Panc1 (cell line): ENCODE measurements around the gene ERMAP. TPM values are rescaled to one million over a fixed set of nuclear protein-coding genes. Genes with fewer than 3 reads are reported as not detected.
A peak's percentile ranks its signal among the peaks of the same experiment; 100 is the strongest.

ENCODE experiments used
- ATAC-seq: fragments of 200-7000 bp; cut with Tn5 transposase; 2 replicates; pipeline ENCODE4 v1.9.1; 2020; ENCODE audit warnings: mild to moderate bottlenecking, moderate library complexity
- BruUV-seq: library from RNA; stranded (reverse); fragments of 400-500 nt; replicated peaks from 2 replicates; lab custom pipeline; 2021; lab: Mats Ljungman, UMichigan
- CTCF ChIA-PET: fragments of 300-600 bp; sonication (Branson Sonifier 250); formaldehyde crosslinking; loops from one replicate; lab custom pipeline; 2022; ENCODE audit warnings: antibody characterized with exemption; lab: Charles Lee
- POLR2A ChIA-PET: fragments of 300-600 bp; sonication (Branson Sonifier 250); formaldehyde crosslinking; loops from one replicate; lab custom pipeline; 2022; ENCODE audit warnings: antibody characterized with exemption; lab: Charles Lee
- DNase-seq: peaks from one replicate; pipeline ENCODE4 v3.0.0-alpha.2; 2010; ENCODE audit warnings: low read depth, low spot score
- H3K27ac ChIP-seq: 2 replicates; pipeline ENCODE4 v1.5.1; 2011; ENCODE audit warnings: mild to moderate bottlenecking, low read length, inconsistent platforms
- H3K27me3 ChIP-seq: fragments of 200-500 bp; sonication (Bioruptor generic); 2 replicates; pipeline ENCODE4 v1.6.0; 2014; ENCODE audit warnings: low read length, inconsistent platforms; ENCODE audit not compliant: control insufficient read depth, insufficient read depth
- H3K36me3 ChIP-seq: fragments of 200-500 bp; sonication (Bioruptor generic); 2 replicates; pipeline ENCODE4 v1.5.1; 2014; ENCODE audit warnings: inconsistent platforms, mild to moderate bottlenecking, low read length, moderate library complexity; ENCODE audit not compliant: control insufficient read depth, insufficient read depth
- H3K4me1 ChIP-seq: 2 replicates; pipeline ENCODE4 v1.5.1; 2011; ENCODE audit warnings: inconsistent platforms, mild to moderate bottlenecking, low read length, moderate library complexity; ENCODE audit not compliant: control insufficient read depth, insufficient read depth
- H3K4me3 ChIP-seq, 2 experiments: 2 replicates each; pipeline ENCODE4 v1.5.1; 2011 to 2012; ENCODE audit warnings: low read depth in 2 of 2, low read length in 2 of 2, mild to moderate bottlenecking in 2 of 2, inconsistent platforms in 1 of 2, moderate library complexity in 1 of 2
- H3K9me3 ChIP-seq: fragments of 200-500 bp; sonication (Bioruptor generic); 2 replicates; pipeline ENCODE4 v1.5.1; 2014; ENCODE audit warnings: low read depth, mild to moderate bottlenecking, inconsistent platforms, low read length, moderate library complexity; ENCODE audit not compliant: control insufficient read depth, insufficient read depth
- CTCF ChIP-seq: fragments of 450-650 bp; IDR thresholded peaks from 2 replicates; pipeline ENCODE4 v1.5.1; 2017; ENCODE audit warnings: mild to moderate bottlenecking
- POLR2AphosphoS5 ChIP-seq: IDR thresholded peaks from 2 replicates; pipeline ENCODE4 v1.6.1; 2012; ENCODE audit warnings: mild to moderate bottlenecking, low read depth, low read length, moderate library complexity
- REST ChIP-seq, 2 experiments: IDR thresholded peaks; 2 replicates each; pipeline ENCODE4 v1.6.1; 2011 to 2012; ENCODE audit warnings: low read depth in 2 of 2, control low read depth in 1 of 2, low read length in 1 of 2, mild to moderate bottlenecking in 1 of 2, moderate library complexity in 1 of 2; ENCODE audit not compliant: insufficient read depth in 1 of 2
- SIN3A ChIP-seq: IDR thresholded peaks from 2 replicates; pipeline ENCODE4 v1.6.1; 2012; ENCODE audit warnings: low read depth, mild to moderate bottlenecking, low read length, moderate library complexity, borderline replicate concordance; ENCODE audit not compliant: insufficient read depth
- TCF7L2 ChIP-seq: IDR thresholded peaks from 2 replicates; pipeline ENCODE4 v1.6.1; 2011; ENCODE audit warnings: mild to moderate bottlenecking, low read depth, low read length, inconsistent platforms
- in situ Hi-C: cut with HindIII; loops from 2 replicates; pipeline ENCODE4 v1.10.0; 2016; ENCODE audit warnings: low sequenced_read_pairs, low pct_unique_long_range_greater_than_20kb
- intact Hi-C: fragments of 100-400 bp; cut with micrococcal nuclease; formaldehyde crosslinking; loops from one replicate; pipeline ENCODE4 v1.10.0; 2022; ENCODE audit not compliant: unreplicated experiment
- total RNA-seq: library from RNA; stranded (reverse); gene quantifications from one replicate; pipeline ENCODE4 v1.2.1, GENCODE V29; 2021; ENCODE audit not compliant: unreplicated experiment

Gene ERMAP
- total RNA-seq, 1 experiment from 2014 or later, result 15.3 TPM

- no peak for ATAC-seq
- TF ChIP-seq POLR2AphosphoS5, result no peak
- no peak for TF ChIP-seq REST (IDR thresholded peaks at IDR 0.05; ENCODE audit: insufficient read depth in 1 of 2, low read depth in 2 of 2, low read length in 1 of 2)
- TF ChIP-seq CTCF, result no peak
- no peak for TF ChIP-seq TCF7L2
- TF ChIP-seq SIN3A, result no peak
- Histone ChIP-seq H3K27ac (no peak overlapping the region), H3K36me3 (no peaks in the 10 kb centered on the region), H3K4me1 (no peaks in the 10 kb centered on the region), H3K4me3 (no peak overlapping the region), H3K27me3 (no peaks in the 10 kb centered on the region), H3K9me3 (no peaks in the 10 kb centered on the region)
- ChIA-PET POLR2A (no interaction called here), CTCF (no interaction called here)
- no peak for DNase-seq
- in situ Hi-C loops, result no loop called here
- no TSS peak for BruUV-seq
- intact Hi-C loops, result no loop called here
Observed at GRCh38 chr1:42783092-42783491, 33.8 kb upstream of the ERMAP start.

- BruUV-seq, result no TSS peak
- no peak for TF ChIP-seq SIN3A
- no peak for TF ChIP-seq POLR2AphosphoS5
- no peak for TF ChIP-seq TCF7L2
- TF ChIP-seq REST (IDR thresholded peaks at IDR 0.05; ENCODE audit: insufficient read depth in 1 of 2, low read depth in 2 of 2, low read length in 1 of 2), result no peak
- TF ChIP-seq CTCF, result no peak
- in situ Hi-C loops (no loop called here), intact Hi-C loops (no loop called here)
- ChIA-PET POLR2A (no interaction called here), CTCF (no interaction called here)
- H3K9me3 ChIP-seq, result no peaks in the 10 kb centered on the region
- no peaks in the 10 kb centered on the region for H3K4me1 ChIP-seq
- no peak overlapping the region for H3K27ac ChIP-seq
- ATAC-seq, result peak; percentile 32; the same call in 1 of the 2 replicates
- no peak for DNase-seq
- H3K36me3 ChIP-seq, result no peaks in the 10 kb centered on the region
- H3K4me3 ChIP-seq, result no peak overlapping the region
- no peaks in the 10 kb centered on the region for H3K27me3 ChIP-seq
Observed at GRCh38 chr1:42784547-42784945, 32.4 kb upstream of the ERMAP start.
